ENCODE results near the gene CIDEC. TPM values are rescaled to one million over a fixed set of nuclear protein-coding genes. Genes with fewer than 3 reads are reported as not detected.
"Not testable (repeated sequence)": the region's sequence is repeated elsewhere in the genome, so short reads cannot be mapped to it uniquely, and the experiment has no call there.

Gene CIDEC
- total RNA-seq, 1 donor from 2014 or later: 1.9 TPM

GRCh38 chr3:9903904-9904303 is 23.9 kb upstream of the CIDEC start:
- no peak for DNase-seq (ENCODE audit: low spot score)
- intact Hi-C loops (cut with DNase I): no loop called here

GRCh38 chr3:9903238-9903624 is 23.2 kb upstream of the CIDEC start:
- DNase-seq (ENCODE audit: low spot score): no peak
- intact Hi-C loops (cut with DNase I): no loop called here

GRCh38 chr3:9902372-9903237 is 22.6 kb upstream of the CIDEC start, which contains the start of gene IL17RE:
IL17RE (plus strand) TSS chr3:9902848; CDS start chr3:9902933, 85 bp downstream.
- DNase-seq (ENCODE audit: low spot score): no peak
- intact Hi-C loops (cut with DNase I): no loop called here

GRCh38 chr3:9901967-9902366 is 21.9 kb upstream of the CIDEC start:
- DNase-seq (ENCODE audit: low spot score): no peak
- intact Hi-C loops (cut with DNase I): no loop called here

DNA sequence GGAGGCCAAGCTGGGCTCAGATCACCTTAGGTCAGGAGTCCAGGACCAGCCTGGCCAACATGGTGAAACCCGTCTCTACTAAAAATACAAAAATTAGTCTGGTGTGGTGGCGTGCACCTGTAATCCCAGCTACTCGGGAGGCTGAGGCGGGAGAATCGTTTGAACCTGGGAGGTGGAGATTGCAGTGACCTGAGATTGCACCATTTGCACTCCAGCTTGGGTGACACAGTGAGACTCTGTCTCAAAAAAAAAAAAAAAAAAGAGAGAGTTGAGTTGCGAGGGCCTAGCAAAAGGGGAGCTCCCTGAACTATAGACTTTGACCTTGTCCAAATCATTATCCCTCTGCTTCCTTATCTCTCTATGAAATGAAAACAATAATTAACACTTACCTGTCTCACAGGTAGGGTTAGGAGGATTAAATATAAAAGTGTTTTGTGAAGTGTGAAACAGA is 20.9 kb upstream of the CIDEC start:
- DNase-seq (ENCODE audit: low spot score); intact Hi-C loops (cut with DNase I): not testable (repeated sequence)

DNA sequence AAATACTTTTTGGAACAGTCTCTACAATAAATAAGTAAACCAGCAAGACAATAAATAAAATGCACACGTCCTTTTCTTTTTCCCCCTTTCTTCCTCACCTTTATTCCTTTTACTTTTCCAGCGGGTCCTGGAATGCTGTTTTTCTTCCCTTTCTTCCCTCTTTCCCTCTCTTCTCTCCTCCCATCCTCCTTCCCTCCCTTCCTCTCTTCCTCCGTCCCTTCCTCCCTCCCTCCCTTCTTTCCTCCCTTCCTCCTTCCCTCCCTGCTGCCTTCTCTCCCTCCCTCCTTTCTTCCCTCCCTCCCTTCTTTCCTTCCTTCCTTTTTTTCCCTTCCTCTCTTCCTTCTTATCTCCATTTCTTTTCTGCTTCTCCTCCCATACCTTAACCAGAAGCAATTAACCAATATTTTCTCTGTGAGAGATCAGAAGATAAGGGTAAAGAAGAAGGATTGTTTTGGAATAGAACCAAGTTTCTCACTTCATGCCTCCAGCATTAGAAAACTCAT is 19.3 kb upstream of the CIDEC start:
- DNase-seq (ENCODE audit: low spot score): no peak
- intact Hi-C loops (cut with DNase I): no loop called here

GRCh38 chr3:9898467-9899241 is 18.6 kb upstream of the CIDEC start:
- intact Hi-C loops (cut with DNase I): no loop called here
- no peak for DNase-seq (ENCODE audit: low spot score)

DNA sequence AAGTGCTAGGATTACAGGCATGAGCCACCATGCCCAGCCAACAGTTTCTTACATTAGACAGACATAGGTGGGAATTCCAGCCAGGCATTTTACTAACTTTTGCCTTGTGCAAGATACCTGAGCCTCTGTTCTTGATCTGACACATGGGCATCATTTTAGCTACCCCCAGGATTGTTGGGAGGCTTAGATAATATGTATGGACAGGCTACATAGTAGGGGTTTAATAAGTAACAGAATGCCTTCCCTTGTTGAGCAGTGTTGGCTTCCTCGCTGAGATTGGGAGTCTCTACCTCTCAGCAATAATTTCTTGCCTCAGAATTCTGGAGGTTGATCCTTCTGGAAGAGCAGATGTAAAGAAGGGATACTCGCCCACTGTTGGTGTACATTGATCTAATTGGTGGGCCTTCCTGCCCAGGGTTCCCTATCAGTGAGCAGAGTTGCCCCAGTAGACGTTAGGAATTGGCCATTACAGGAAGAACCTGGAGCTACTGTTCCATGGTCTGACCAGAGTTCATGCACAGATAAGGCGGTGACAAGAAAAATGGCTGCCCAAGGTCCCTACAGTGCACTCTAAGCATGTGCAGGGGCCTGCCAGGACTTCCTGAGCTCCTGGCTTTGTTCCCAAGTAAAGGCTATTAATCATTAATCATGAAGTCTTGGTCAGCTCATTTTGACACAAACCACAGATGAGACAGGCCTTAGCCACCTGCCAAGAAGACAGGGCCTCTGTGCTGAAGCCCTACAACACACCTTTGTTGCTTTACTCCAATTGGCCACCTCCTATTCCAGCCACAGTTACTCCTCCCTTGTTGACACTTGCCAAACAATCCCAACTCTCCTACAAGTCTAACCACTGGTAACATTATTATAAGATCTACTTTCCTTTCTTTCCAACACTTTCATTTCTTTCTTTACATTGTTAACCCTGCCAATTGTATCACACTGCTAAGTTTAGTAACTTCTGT is 17.6 kb upstream of the CIDEC start:
- intact Hi-C loops (cut with DNase I): no loop called here
- no peak for DNase-seq (ENCODE audit: low spot score)

GRCh38 chr3:9896755-9897407 is 16.8 kb upstream of the CIDEC start:
- DNase-seq (ENCODE audit: low spot score); intact Hi-C loops (cut with DNase I): not testable (repeated sequence)

DNA sequence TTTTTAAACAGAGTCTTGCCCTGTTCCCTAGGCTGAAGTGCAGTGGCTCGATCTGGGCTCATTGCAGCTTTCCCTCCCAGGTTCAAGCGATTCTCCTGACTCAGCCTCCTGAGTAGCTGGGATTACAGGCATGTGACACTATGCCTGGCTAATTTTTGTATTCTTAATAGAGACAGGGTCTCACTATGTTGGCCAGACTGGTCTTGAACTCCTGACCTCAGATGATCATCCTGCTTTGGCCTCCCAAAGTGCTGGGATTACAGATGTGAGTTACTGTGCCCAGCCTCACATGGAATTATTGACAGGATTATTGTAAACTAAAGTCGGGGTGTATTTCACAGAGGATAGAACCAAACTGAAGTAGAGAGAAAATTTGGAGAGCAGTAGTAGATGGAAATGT is 15.7 kb upstream of the CIDEC start:
- intact Hi-C loops (cut with DNase I); DNase-seq (ENCODE audit: low spot score): not testable (repeated sequence)

DNA sequence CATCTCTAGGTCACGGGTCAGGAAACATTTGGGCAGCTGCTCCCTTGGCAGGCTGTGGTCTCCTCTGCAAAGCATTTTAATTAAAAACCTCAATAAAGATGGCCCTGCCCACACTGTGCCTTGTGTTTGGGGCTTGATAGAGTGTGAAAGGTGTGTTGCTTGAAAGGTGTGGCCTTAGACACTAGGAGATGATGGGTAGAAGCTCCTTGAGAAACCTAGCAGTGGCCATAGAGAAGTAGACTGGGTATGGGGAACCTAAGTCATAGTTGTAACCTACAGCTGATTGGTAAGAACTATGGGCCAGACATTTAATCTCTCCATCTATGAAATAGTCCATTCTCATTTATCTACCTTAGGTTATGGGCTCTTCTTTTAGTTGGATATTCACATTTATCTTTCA is 13.7 kb upstream of the CIDEC start:
- intact Hi-C loops (cut with DNase I): loop anchor here (5.0 kb wide), 1 partner anchor 101 kb away; the partner anchor contains the start of genes ARPC4 and TADA3
- no peak for DNase-seq (ENCODE audit: low spot score)

DNA sequence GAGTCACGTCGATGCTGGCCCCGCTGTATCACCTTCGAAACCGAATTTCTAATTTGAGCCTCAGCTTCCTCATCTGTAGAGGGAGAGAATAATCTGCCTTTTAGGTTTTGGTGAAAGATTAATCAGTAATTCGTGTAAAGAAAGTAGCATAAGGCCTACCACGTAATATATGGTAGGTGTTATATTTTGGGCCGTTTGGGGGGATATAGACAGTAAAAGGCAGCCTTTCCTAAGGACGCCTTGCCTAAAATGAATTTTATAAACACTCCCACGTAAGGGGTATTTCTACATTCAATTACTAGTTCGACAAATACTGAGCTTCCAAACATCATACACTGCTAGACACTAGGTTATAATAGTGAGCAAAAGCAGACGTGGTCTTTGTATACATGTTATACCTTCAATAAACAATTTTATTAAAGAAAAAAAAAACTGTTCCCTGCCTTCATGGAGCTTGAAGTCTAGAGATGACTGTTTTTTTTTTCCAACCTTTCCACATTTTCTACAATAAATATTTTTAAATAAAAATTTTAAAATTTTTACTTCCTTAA is 11.1 kb upstream of the CIDEC start:
- intact Hi-C loops (cut with DNase I): loop anchor here (2.0 to 5.0 kb wide), 3 partner anchors 24 to 99 kb away; partner anchors contain the start of genes ARPC4 and TADA3
- no peak for DNase-seq (ENCODE audit: low spot score)

DNA sequence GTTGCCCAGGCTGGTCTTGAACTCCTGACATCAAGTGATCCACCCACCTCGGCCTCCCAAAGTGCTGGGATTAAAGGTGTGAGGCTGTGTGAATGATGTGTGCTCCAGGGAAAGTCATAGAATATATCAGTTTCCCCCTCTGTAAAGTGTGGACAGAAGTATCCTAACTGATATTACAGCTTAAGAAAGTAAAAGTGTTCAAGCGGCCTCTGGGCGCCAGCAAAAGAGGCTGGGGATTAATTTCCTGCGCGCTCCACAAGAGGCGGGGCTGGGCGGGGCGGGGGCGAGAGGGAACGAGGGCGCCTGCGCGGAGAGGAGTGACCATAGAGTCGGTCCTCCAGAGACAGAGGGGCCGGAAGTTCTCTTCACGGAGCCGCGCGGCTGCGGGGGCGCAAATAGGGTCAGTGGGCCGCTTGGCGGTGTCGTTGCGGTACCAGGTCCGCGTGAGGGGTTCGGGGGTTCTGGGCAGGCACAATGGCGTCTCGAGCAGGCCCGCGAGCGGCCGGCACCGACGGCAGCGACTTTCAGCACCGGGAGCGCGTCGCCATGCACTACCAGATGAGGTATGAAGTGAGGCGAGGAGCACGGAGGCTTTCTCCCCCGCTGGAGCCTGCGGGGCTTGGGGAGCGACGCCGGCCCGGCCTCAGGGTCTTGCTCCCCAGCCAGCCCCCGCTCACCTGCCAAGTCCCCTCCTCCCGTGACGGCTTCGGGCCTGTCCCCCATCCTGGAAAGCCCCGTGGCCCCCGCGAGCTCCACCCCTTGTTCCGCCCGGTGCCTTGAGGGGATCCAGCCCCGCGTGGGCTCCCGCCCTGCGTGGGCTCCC is 10.4 kb upstream of the CIDEC start, which contains the start of gene JAGN1:
Gene JAGN1, plus strand, starts transcription at position 362 of the 823 bp plus-strand sequence. Its CDS starts 113 bp downstream, at position 475.
- DNase-seq (ENCODE audit: low spot score): peak; percentile 95
- intact Hi-C loops (cut with DNase I): loop anchor here (2.0 to 5.0 kb wide), 3 partner anchors 24 to 98 kb away; partner anchors contain the start of genes ARPC4 and TADA3

- intact Hi-C loops (cut with DNase I): no loop called here
- no peak for DNase-seq (ENCODE audit: low spot score)
Measured at GRCh38 chr3:9889405-9889804, 9.4 kb upstream of the CIDEC start.

- intact Hi-C loops (cut with DNase I): no loop called here
- no peak for DNase-seq (ENCODE audit: low spot score)
Measured at GRCh38 chr3:9888540-9888939, 8.5 kb upstream of the CIDEC start.

- intact Hi-C loops (cut with DNase I): no loop called here
- DNase-seq (ENCODE audit: low spot score): no peak
Measured at GRCh38 chr3:9887480-9887879, 7.4 kb upstream of the CIDEC start.

DNA sequence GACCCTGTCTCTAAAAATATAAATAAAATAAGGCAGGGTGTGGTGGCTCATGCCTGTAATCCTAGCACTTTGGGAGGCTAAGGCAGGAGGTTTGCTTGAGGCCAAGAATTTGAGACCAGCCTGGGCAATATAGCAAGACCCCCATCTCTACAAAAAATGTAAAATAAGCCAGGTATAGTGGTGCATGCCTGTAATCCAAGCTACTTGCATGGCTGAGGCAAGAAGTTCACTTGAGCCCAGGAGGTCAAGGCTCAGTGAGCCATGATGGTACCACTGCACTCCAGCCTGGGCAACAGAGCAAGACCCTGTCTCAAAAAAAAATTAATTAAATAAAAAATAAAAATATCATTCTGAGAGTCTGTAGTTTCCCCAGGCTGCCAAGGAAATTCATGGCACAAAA is 6.3 kb upstream of the CIDEC start:
- intact Hi-C loops (cut with DNase I): no loop called here
- no peak for DNase-seq (ENCODE audit: low spot score)
